AG10803 (cell line): ENCODE results near the gene LCK.

Source experiments
- DNase-seq: peaks from one replicate; pipeline ENCODE4 v3.0.0; 2010; ENCODE audit warnings: low read depth
- H3K4me3 ChIP-seq: 2 replicates; pipeline ENCODE4 v1.5.1; 2011; ENCODE audit warnings: mild to moderate bottlenecking, low read length, control low read depth
- CTCF ChIP-seq: conservative IDR thresholded peaks from 2 replicates; pipeline ENCODE4 v1.5.1; 2011; ENCODE audit warnings: mild to moderate bottlenecking, low read length, control low read depth, inconsistent platforms

LCK gene

GRCh38 chr1:32331549-32331948 is 80.5 kb downstream of the LCK start:
- H3K4me3 ChIP-seq: no peak overlapping the region
- DNase-seq: no peak
- TF ChIP-seq CTCF: no peak

GRCh38 chr1:32332290-32333079 is 81.4 kb downstream of the LCK start:
- TF ChIP-seq CTCF: no peak
- no peak for DNase-seq
- no peak overlapping the region for H3K4me3 ChIP-seq

- no peak for DNase-seq
- no peak overlapping the region for H3K4me3 ChIP-seq
- TF ChIP-seq CTCF: no peak
Measured at GRCh38 chr1:32333251-32333963, 82.3 kb downstream of the LCK start.

- no peak for DNase-seq
- no peak for TF ChIP-seq CTCF
- H3K4me3 ChIP-seq: peak overlapping the region; percentile 61
Measured at GRCh38 chr1:32334274-32334861, 83.3 kb downstream of the LCK start.

- TF ChIP-seq CTCF: peak; percentile 49
- peak; percentile 24 for DNase-seq
- peak overlapping the region; percentile 61 for H3K4me3 ChIP-seq
Measured at GRCh38 chr1:32334864-32335534, 83.9 kb downstream of the LCK start.

GRCh38 chr1:32335535-32335789 is 84.4 kb downstream of the LCK start:
- no peak for TF ChIP-seq CTCF
- DNase-seq: no peak
- peak overlapping the region; percentile 61 for H3K4me3 ChIP-seq
